Osteoblast (primary cell): ENCODE measurements around the gene PHLDA1. TPM values are rescaled to one million over a fixed set of nuclear protein-coding genes. Genes with fewer than 3 reads are reported as not detected.

Source experiments
- DNase-seq: peaks from one replicate; pipeline ENCODE4 v3.0.0; 2011; ENCODE audit warnings: low spot score, mixed read lengths; ENCODE audit not compliant: insufficient read length; ENCODE audit errors: missing footprints
- H2AFZ ChIP-seq: 2 replicates; pipeline ENCODE4 v1.6.0; 2011; ENCODE audit warnings: mild to moderate bottlenecking, low read length
- H3K27ac ChIP-seq: 2 replicates; pipeline ENCODE4 v1.5.1; 2011; ENCODE audit warnings: mild to moderate bottlenecking, low read depth, low read length, moderate library complexity
- H3K27me3 ChIP-seq: 2 replicates; pipeline ENCODE4 v1.6.0; 2012; ENCODE audit warnings: mild to moderate bottlenecking, control low read depth, inconsistent platforms, low read length, moderate library complexity; ENCODE audit not compliant: insufficient read depth
- H3K36me3 ChIP-seq: 2 replicates; pipeline ENCODE4 v1.5.1; 2011; ENCODE audit warnings: mild to moderate bottlenecking, low read length, control low read depth, moderate library complexity; ENCODE audit not compliant: insufficient read depth
- H3K4me1 ChIP-seq: 2 replicates; pipeline ENCODE4 v1.5.1; 2011; ENCODE audit warnings: mild to moderate bottlenecking, low read length, control low read depth, moderate library complexity; ENCODE audit not compliant: insufficient read depth
- H3K4me2 ChIP-seq: 2 replicates; pipeline ENCODE4 v1.6.0; 2011; ENCODE audit warnings: mild to moderate bottlenecking, low read length; ENCODE audit not compliant: insufficient read depth
- H3K4me3 ChIP-seq: fragments of 200-600 bp; sonication (generic); 3 replicates; pipeline ENCODE4 v1.5.1; 2012; ENCODE audit warnings: mild to moderate bottlenecking, low read length, inconsistent platforms; ENCODE audit not compliant: insufficient read depth
- H3K79me2 ChIP-seq: 2 replicates; pipeline ENCODE4 v1.6.0; 2012; ENCODE audit warnings: mild to moderate bottlenecking, low read length, control low read depth, inconsistent platforms; ENCODE audit not compliant: insufficient read depth
- H3K9me3 ChIP-seq: 2 replicates; pipeline ENCODE4 v1.5.1; 2011; ENCODE audit warnings: low read depth, low read length, control low read depth
- H4K20me1 ChIP-seq: 2 replicates; pipeline ENCODE4 v1.6.0; 2012; ENCODE audit warnings: mild to moderate bottlenecking, low read length, control low read depth; ENCODE audit not compliant: insufficient read depth
- total RNA-seq: library from RNA; depleted of rRNA; stranded (reverse); fragments of >200 nt; gene quantifications from 2 replicates; pipeline ENCODE4 v1.2.3, GENCODE V29; 2012
- TF ChIP-seq, protein P1 (sequence below): IDR thresholded peaks from 2 replicates; pipeline ENCODE4 v1.5.1; 2011; ENCODE audit warnings: mild to moderate bottlenecking, low read depth, low read length, moderate library complexity; ENCODE audit errors: extremely low read depth

PHLDA1 gene
- 111 and 136 TPM in 2 replicates for total RNA-seq

DNA sequence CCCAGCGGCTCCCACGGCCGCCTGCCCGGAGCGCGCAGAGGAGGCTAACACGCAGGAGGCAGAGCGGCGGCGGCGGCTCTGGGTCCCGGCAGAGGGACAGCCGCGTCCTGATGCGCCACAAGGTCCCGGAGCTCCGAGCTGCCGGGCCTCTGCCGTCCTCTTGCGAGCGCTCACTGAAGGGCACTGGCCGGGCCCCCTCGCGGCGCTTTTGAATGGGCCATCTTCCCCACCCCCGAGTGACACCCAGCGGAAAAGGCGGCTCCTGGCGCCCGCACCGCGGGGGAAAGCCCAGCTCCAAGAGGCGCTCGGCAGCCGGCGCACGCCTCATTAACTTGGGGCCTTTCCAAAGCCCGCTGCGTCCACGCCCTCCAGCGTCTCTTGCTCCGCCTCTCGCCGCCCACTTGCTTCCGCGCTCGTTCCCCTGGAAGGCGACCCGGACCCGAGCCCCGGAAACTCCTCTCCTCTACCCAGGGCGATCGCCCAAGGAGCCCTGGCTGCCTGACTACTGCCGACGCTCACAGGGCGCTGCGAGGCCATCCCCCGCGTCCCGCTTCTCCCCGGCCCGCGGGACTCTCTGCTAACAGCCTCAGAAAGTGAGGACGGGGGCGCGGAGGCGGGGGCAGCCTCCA is at the start of gene PHLDA1:
TSS of gene PHLDA1 (minus strand) at position 363 of the 629 bp plus-strand sequence.
- Histone ChIP-seq H3K4me1 (peaks cover 25% of the 10 kb centered on the region), H3K4me3 (peak within 1 kb of the TSS; percentile 96), H4K20me1 (peaks cover 11% of the 10 kb centered on the region), H2AFZ (peak within 1 kb of the TSS; percentile 57), H3K79me2 (peaks cover 69% of the 10 kb centered on the region), H3K27me3 (no peaks in the 10 kb centered on the region), H3K9me3 (no peaks in the 10 kb centered on the region), H3K27ac (peak within 1 kb of the TSS; percentile 93), H3K4me2 (peak within 1 kb of the TSS; percentile 94), H3K36me3 (peaks cover 19% of the 10 kb centered on the region)
- TF ChIP-seq, protein P1, sequence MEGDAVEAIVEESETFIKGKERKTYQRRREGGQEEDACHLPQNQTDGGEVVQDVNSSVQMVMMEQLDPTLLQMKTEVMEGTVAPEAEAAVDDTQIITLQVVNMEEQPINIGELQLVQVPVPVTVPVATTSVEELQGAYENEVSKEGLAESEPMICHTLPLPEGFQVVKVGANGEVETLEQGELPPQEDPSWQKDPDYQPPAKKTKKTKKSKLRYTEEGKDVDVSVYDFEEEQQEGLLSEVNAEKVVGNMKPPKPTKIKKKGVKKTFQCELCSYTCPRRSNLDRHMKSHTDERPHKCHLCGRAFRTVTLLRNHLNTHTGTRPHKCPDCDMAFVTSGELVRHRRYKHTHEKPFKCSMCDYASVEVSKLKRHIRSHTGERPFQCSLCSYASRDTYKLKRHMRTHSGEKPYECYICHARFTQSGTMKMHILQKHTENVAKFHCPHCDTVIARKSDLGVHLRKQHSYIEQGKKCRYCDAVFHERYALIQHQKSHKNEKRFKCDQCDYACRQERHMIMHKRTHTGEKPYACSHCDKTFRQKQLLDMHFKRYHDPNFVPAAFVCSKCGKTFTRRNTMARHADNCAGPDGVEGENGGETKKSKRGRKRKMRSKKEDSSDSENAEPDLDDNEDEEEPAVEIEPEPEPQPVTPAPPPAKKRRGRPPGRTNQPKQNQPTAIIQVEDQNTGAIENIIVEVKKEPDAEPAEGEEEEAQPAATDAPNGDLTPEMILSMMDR: peak; percentile 42
- peak; percentile 98 for DNase-seq

DNA sequence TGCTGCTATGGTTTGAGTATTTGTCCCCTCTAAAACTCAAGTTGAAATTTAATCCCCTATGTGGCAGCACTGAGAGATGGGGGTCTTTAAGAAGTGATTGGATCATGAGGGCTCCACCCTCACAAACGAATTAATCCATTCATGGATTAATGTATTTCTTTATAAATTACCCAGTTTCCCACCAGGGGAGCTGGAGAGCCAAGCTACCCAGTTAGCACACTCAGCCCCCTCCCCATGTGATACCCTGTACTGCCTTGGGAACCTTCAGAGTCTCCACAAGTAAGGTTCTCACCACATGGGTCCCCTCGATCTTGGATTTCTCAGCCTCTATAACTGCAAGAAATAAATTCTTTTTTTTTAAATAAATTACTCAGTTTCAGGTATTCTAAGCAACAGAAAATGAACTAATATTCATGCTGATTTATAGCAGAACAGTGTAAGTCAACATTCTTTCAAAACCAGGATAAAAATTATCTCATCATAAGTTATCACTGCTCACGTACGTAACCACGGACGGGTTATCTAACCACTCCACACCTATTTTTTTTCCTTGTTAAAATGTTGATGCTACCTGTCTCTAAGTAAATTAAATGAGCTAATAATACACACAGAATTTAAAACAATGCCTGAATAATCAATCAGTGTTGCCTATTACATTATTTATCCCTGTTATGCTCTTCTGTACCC is 49.3 kb upstream of the PHLDA1 start:
- no peak overlapping the region for H2AFZ ChIP-seq
- no peak overlapping the region for H3K27ac ChIP-seq
- H3K79me2 ChIP-seq: peaks cover 85% of the 10 kb centered on the region
- H3K36me3 ChIP-seq: peaks cover 9% of the 10 kb centered on the region
- peaks cover 11% of the 10 kb centered on the region for H3K4me1 ChIP-seq
- H4K20me1 ChIP-seq: peaks cover 52% of the 10 kb centered on the region
- no peak overlapping the region for H3K4me3 ChIP-seq
- DNase-seq: no peak
- H3K4me2 ChIP-seq: no peak overlapping the region
- TF ChIP-seq, protein P1: peak; percentile 16
- H3K27me3 ChIP-seq: no peaks in the 10 kb centered on the region
- H3K9me3 ChIP-seq: no peaks in the 10 kb centered on the region

DNA sequence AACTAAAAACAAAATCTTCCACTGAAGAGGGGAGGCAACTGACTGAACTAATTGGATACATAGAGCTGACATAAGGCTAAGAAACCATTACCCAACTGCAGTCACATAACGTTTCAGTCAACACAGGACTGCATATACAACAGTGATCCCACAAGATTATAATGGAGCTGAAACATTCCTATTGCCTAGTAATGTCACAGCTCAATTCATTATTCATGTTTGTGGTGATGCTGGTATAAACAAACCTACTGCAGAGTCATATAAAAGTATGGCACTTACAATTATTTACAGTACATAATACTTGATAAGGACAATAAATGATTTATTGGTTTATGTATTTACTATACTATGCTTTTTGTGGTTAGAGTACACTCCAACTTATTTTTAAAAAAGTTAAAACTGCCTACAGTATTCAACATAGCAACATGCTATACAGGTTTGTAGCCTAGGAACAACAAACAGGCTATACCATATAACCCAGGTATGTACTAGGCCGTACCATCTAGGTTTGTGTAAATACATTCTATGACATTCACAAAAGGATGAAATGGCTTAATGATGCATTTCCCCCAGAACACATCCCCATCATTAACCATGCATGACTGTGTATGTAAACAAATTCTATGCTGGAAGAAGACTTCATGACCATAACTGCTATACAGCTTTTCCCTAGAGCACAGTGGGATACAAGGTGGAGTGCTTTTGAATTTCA is 48.6 kb upstream of the PHLDA1 start:
- Histone ChIP-seq H3K9me3 (no peaks in the 10 kb centered on the region), H3K27me3 (no peaks in the 10 kb centered on the region), H2AFZ (no peak overlapping the region), H3K4me2 (no peak overlapping the region), H3K4me3 (no peak overlapping the region), H3K27ac (no peak overlapping the region), H4K20me1 (peaks cover 55% of the 10 kb centered on the region), H3K36me3 (peaks cover 9% of the 10 kb centered on the region), H3K79me2 (peaks cover 92% of the 10 kb centered on the region), H3K4me1 (peaks cover 10% of the 10 kb centered on the region)
- DNase-seq: no peak
- TF ChIP-seq, protein P1: no peak

DNA sequence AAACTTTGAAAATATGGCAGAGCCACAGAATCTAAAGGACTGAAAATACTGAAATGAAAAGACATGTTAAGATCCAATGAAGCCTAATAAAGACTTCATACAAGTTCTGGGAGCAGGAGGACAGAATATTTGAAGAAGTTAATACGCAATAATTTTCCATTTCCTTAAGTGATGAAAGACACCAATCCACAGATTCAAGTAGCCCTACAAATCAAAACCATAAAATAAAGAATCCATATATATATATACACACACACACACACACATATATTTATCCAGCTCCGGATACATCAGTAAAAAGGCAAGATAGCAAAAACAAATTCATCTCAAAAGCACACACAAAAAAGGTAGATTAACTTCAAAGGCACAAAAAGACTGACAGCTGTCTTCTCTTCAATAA is 47.2 kb upstream of the PHLDA1 start:
- DNase-seq: no peak
- H3K4me2 ChIP-seq: no peak overlapping the region
- TF ChIP-seq, protein P1: no peak
- peaks cover 10% of the 10 kb centered on the region for H3K4me1 ChIP-seq
- H4K20me1 ChIP-seq: peaks cover 60% of the 10 kb centered on the region
- H3K4me3 ChIP-seq: no peak overlapping the region
- no peak overlapping the region for H3K27ac ChIP-seq
- H3K36me3 ChIP-seq: peaks cover 11% of the 10 kb centered on the region
- H3K79me2 ChIP-seq: peaks cover 100% of the 10 kb centered on the region
- H3K9me3 ChIP-seq: no peaks in the 10 kb centered on the region
- H2AFZ ChIP-seq: no peak overlapping the region
- H3K27me3 ChIP-seq: no peaks in the 10 kb centered on the region
